HEK293T (cell line): ENCODE results near the gene IREB2.
A peak's percentile ranks its signal among the peaks of the same experiment; 100 is the strongest.

Experiments
- CTCF ChIA-PET: fragments of 350-600 bp; formaldehyde crosslinking; extraction: SDS; loops from one replicate; lab custom pipeline; 2021; ENCODE audit warnings: antibody characterized with exemption, inconsistent platforms; lab: Yijun Ruan, JAX
- POLR2A ChIA-PET: fragments of 350-600 bp; formaldehyde crosslinking; extraction: SDS; loops from one replicate; lab custom pipeline; 2020; ENCODE audit warnings: antibody characterized with exemption, inconsistent platforms; lab: Yijun Ruan, JAX
- DNase-seq: peaks from one replicate; pipeline ENCODE4 v3.0.0; 2012; ENCODE audit warnings: mixed read lengths; ENCODE audit errors: extremely low spot score
- ARNT ChIP-seq: fragments of 450-650 bp; IDR thresholded peaks from 2 replicates; pipeline ENCODE4 v1.6.1; 2017; ENCODE audit warnings: mild to moderate bottlenecking
- BHLHE40 ChIP-seq: fragments of 450-650 bp; IDR thresholded peaks from 2 replicates; pipeline ENCODE4 v1.6.1; 2016; ENCODE audit warnings: mild to moderate bottlenecking, moderate library complexity, borderline replicate concordance
- CTBP1 ChIP-seq: fragments of 450-650 bp; IDR thresholded peaks from 2 replicates; pipeline ENCODE4 v1.6.1; 2016; ENCODE audit warnings: borderline replicate concordance
- ELF4 ChIP-seq: fragments of 450-650 bp; IDR thresholded peaks from 2 replicates; pipeline ENCODE4 v1.6.1; 2017; ENCODE audit warnings: antibody characterized with exemption
- FOXA1 ChIP-seq: fragments of 450-650 bp; IDR thresholded peaks from 2 replicates; pipeline ENCODE4 v1.6.1; 2016; ENCODE audit warnings: mild to moderate bottlenecking
- FOXK2 ChIP-seq: fragments of 450-650 bp; IDR thresholded peaks from 2 replicates; pipeline ENCODE4 v1.6.1; 2016; ENCODE audit warnings: mild to moderate bottlenecking
- FOXM1 ChIP-seq: fragments of 450-650 bp; IDR thresholded peaks from 2 replicates; pipeline ENCODE4 v1.6.1; 2017; ENCODE audit warnings: mild to moderate bottlenecking, borderline replicate concordance
- HDGF ChIP-seq: fragments of 450-650 bp; IDR thresholded peaks from 2 replicates; pipeline ENCODE4 v1.6.1; 2017; ENCODE audit warnings: antibody characterized with exemption, borderline replicate concordance
- L3MBTL2 ChIP-seq: fragments of 450-650 bp; conservative IDR thresholded peaks from 2 replicates; pipeline ENCODE4 v1.6.1; 2016; ENCODE audit warnings: mild to moderate bottlenecking
- LEF1 ChIP-seq: fragments of 450-650 bp; IDR thresholded peaks from 2 replicates; pipeline ENCODE4 v1.6.1; 2017; ENCODE audit warnings: mild to moderate bottlenecking, borderline replicate concordance
- NFRKB ChIP-seq: fragments of 450-650 bp; IDR thresholded peaks from 2 replicates; pipeline ENCODE4 v1.6.1; 2016; ENCODE audit warnings: mild to moderate bottlenecking, moderate library complexity
- SP1 ChIP-seq: fragments of 450-650 bp; IDR thresholded peaks from 2 replicates; pipeline ENCODE4 v1.6.1; 2017
- SUZ12 ChIP-seq: fragments of 450-650 bp; IDR thresholded peaks from 2 replicates; pipeline ENCODE4 v1.6.1; 2016; ENCODE audit warnings: mild to moderate bottlenecking
- TARDBP ChIP-seq: fragments of 450-650 bp; IDR thresholded peaks from 2 replicates; pipeline ENCODE4 v1.6.1; 2016
- ZNF384 ChIP-seq: fragments of 450-650 bp; IDR thresholded peaks from 2 replicates; pipeline ENCODE4 v1.6.1; 2016
- TF ChIP-seq, protein P1 (sequence below): fragments of 450-650 bp; IDR thresholded peaks from 2 replicates; pipeline ENCODE4 v1.6.1; 2016

Gene IREB2, protein sequence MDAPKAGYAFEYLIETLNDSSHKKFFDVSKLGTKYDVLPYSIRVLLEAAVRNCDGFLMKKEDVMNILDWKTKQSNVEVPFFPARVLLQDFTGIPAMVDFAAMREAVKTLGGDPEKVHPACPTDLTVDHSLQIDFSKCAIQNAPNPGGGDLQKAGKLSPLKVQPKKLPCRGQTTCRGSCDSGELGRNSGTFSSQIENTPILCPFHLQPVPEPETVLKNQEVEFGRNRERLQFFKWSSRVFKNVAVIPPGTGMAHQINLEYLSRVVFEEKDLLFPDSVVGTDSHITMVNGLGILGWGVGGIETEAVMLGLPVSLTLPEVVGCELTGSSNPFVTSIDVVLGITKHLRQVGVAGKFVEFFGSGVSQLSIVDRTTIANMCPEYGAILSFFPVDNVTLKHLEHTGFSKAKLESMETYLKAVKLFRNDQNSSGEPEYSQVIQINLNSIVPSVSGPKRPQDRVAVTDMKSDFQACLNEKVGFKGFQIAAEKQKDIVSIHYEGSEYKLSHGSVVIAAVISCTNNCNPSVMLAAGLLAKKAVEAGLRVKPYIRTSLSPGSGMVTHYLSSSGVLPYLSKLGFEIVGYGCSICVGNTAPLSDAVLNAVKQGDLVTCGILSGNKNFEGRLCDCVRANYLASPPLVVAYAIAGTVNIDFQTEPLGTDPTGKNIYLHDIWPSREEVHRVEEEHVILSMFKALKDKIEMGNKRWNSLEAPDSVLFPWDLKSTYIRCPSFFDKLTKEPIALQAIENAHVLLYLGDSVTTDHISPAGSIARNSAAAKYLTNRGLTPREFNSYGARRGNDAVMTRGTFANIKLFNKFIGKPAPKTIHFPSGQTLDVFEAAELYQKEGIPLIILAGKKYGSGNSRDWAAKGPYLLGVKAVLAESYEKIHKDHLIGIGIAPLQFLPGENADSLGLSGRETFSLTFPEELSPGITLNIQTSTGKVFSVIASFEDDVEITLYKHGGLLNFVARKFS

DNA sequence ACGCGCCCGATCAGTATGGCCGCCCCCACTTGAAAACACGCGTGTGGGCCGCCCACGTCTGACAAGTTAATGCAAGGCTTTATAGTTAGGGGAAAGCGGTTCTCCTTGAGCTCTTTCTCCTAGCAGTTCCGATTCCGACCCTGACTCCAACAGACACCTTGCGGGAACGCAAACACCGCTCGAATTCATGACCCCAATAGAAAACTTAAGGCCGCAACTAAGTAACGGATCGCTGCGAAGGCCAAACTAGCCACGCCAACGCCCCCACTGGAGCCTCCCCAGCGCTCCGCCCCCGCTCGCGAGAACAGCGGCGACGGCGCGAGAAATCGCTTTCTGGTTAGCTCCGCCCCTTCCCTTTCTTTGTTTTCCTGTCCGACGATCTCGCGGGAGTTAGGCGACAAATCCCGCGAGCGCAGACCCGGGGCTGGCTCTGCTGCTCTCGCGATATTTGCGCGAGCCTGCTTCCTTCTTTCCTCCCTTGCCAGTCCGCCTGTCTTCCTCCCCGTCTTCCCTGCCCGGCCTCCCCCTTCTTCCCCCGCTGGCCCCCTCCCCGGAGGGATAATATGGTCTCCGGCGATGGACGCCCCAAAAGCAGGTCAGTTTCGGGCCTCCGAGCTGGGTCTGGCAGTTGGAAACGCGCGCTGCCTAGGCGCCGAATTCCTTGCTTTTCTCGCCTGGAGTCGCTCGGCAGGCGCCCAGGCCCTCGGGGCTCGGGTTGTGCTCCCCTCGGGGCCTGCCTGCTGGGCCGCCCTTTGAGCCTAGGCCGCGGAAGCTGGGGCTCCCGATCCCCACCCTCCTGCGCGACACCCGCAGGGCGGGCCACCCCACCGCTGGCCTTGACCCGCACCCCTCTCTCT lies at the start of gene IREB2:
Gene IREB2 (plus strand): TSS at position 455 of the 857 bp plus-strand sequence. CDS start 122 bp downstream, at position 577.
- TF ChIP-seq ARNT: no peak
- no peak for TF ChIP-seq ZNF384
- peak; percentile 85 for TF ChIP-seq TARDBP
- TF ChIP-seq ELF4: peak; percentile 38
- TF ChIP-seq LEF1: 0 out of 2 replicates have a peak, but pooled peaks have one; percentile 14
- TF ChIP-seq FOXA1: no peak
- no peak for TF ChIP-seq SUZ12
- TF ChIP-seq, protein P1, sequence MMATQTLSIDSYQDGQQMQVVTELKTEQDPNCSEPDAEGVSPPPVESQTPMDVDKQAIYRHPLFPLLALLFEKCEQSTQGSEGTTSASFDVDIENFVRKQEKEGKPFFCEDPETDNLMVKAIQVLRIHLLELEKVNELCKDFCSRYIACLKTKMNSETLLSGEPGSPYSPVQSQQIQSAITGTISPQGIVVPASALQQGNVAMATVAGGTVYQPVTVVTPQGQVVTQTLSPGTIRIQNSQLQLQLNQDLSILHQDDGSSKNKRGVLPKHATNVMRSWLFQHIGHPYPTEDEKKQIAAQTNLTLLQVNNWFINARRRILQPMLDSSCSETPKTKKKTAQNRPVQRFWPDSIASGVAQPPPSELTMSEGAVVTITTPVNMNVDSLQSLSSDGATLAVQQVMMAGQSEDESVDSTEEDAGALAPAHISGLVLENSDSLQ: peak; percentile 73
- TF ChIP-seq BHLHE40: no peak
- TF ChIP-seq CTBP1: no peak
- peak; percentile 95 for TF ChIP-seq SP1
- 0 out of 2 replicates have a peak, but pooled peaks have one; percentile 25 for TF ChIP-seq NFRKB
- TF ChIP-seq L3MBTL2: peak; percentile 91
- no peak for TF ChIP-seq FOXK2
- TF ChIP-seq FOXM1: no peak; the same call in 1 of the 2 replicates
- no peak for TF ChIP-seq HDGF
- DNase-seq: peak; percentile 99
- ChIA-PET POLR2A (interaction anchor here (0.7 to 3.4 kb wide), 47 partner anchors 8 to 1536 kb away, joined by 3 to 40 read pairs (median 5); partner anchors contain the start of genes CHRNA5, HYKK, PSMA4 and SKIC8), CTCF (interaction anchor here (0.5 to 1.7 kb wide), 5 partner anchors 13 to 130 kb away, joined by 3 to 8 read pairs (median 3); no protein-coding TSS in a partner anchor)

DNA sequence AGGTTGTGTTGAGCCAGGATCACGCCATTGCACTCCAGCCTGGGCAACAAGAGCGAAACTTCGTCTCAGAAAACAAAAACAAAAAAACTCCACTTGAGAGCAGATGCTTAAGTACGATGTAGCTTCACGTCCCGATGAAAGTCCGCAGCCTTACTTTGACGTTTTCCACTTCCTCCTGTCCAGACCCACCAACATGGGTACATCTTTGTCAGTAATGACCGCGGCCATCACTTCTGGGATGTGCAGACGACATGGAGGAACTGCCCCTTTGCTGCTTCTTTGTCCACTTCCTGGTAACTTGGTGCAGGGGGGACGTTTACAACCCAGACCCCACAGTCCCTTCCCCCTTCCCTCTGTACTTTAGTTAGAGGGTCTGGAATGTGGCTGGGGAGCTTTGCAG lies 49.2 kb upstream of the IREB2 start:
- ChIA-PET POLR2A (no interaction called here), CTCF (no interaction called here)
- TF ChIP-seq FOXK2: no peak
- no peak for TF ChIP-seq L3MBTL2
- no peak for TF ChIP-seq FOXM1
- no peak for TF ChIP-seq TARDBP
- no peak for TF ChIP-seq SUZ12
- no peak for TF ChIP-seq LEF1
- TF ChIP-seq CTBP1: no peak
- TF ChIP-seq, protein P1: no peak
- TF ChIP-seq FOXA1: no peak
- no peak for TF ChIP-seq ELF4
- no peak for TF ChIP-seq HDGF
- no peak for TF ChIP-seq SP1
- no peak for TF ChIP-seq ARNT
- no peak for TF ChIP-seq BHLHE40
- DNase-seq: no peak

DNA sequence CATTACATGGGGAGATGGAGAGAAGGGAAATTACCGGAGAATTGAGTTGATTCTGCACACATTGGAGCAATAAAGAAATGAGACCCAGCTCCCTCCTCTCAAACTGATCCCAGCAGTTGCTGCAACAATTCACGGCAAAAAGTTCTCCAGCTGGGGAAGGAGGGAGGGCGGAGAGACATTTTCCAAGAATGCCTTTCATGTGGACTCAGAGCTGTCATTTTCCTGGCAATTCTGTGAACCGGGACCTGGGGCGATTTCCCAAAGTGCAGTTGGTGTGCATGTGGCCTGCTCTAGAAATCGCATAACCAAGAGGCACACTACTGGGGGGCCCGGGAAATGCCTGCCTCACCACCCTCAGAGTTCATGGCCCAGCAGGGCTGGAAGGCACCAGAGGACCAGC lies 48.7 kb upstream of the IREB2 start:
- TF ChIP-seq SP1 (no peak), CTBP1 (no peak), HDGF (no peak), L3MBTL2 (no peak), SUZ12 (no peak), FOXK2 (no peak), FOXM1 (no peak), ELF4 (no peak), ZNF384 (no peak), FOXA1 (no peak), NFRKB (no peak), ARNT (no peak), TARDBP (no peak), BHLHE40 (no peak), LEF1 (no peak)
- TF ChIP-seq, protein P1: no peak
- DNase-seq: no peak
- CTCF ChIA-PET: no interaction called here
- POLR2A ChIA-PET: no interaction called here

DNA sequence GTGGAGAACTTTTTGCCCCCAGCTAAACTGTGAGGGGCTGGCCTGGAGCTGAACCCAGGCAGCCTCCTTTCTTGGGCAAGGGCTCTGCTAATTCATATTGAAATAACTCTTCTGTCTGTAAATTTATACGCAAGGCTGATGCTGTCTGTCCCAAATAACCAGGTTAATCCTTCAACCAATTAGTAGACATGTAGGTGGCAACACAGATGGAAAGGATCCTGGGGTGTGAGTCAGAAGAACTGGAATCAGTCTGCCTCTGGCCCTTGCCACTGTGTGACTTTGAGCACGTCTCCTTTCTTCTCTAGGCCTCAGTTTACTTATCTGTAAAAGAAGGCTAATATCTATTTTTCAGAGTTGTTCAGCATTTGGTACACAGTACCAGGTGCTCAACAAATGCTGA lies 48.3 kb upstream of the IREB2 start:
- TF ChIP-seq FOXA1: no peak
- no peak for TF ChIP-seq HDGF
- TF ChIP-seq BHLHE40: no peak
- no peak for TF ChIP-seq L3MBTL2
- TF ChIP-seq LEF1: no peak
- no peak for TF ChIP-seq SP1
- no peak for TF ChIP-seq SUZ12
- no peak for TF ChIP-seq FOXM1
- no peak for TF ChIP-seq CTBP1
- TF ChIP-seq, protein P1: no peak
- no peak for TF ChIP-seq ARNT
- ChIA-PET CTCF (no interaction called here), POLR2A (no interaction called here)
- DNase-seq: no peak
